Measurements from ENCODE around the gene TEX55.
"Not testable (repeated sequence)": the region's sequence is repeated elsewhere in the genome, so short reads cannot be mapped to it uniquely, and the experiment has no call there.

TEX55 gene

GRCh38 chr3:119161240-119161639 lies 15.3 kb downstream of the TEX55 start:
- no peak for DNase-seq

GRCh38 chr3:119164745-119165144 lies 18.8 kb downstream of the TEX55 start:
- not testable (repeated sequence) for DNase-seq

GRCh38 chr3:119170821-119171220 lies 24.9 kb downstream of the TEX55 start:
- no peak for DNase-seq

- DNase-seq: no peak
Observed at GRCh38 chr3:119173325-119173724, 27.4 kb downstream of the TEX55 start, which contains the start of gene UPK1B. Gene UPK1B (plus strand): TSS chr3:119173598. CDS start chr3:119186742, 13,144 bp downstream.

GRCh38 chr3:119175872-119176756 lies 30.1 kb downstream of the TEX55 start:
- no peak for DNase-seq

DNA sequence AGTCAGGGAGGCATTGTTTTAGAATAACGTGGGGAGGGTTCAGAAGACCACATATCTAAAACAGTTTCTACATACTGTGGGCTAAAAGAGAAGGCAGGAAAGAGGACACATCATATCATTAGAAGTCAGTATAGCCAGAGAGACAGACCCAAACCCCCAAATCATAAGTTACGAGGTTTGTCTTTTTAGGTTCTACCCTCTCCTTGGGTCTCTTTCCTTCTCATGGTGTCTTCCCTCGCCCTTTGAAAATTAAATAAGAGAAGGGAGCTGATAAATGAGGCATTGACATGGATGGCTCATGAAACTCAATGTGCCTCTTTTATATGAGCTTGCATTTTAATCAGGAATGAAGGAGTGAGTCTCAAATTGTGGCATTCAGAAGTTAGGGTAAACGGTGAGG lies 30.8 kb downstream of the TEX55 start:
- no peak for DNase-seq

GRCh38 chr3:119177321-119177720 lies 31.4 kb downstream of the TEX55 start:
- no peak for DNase-seq

DNA sequence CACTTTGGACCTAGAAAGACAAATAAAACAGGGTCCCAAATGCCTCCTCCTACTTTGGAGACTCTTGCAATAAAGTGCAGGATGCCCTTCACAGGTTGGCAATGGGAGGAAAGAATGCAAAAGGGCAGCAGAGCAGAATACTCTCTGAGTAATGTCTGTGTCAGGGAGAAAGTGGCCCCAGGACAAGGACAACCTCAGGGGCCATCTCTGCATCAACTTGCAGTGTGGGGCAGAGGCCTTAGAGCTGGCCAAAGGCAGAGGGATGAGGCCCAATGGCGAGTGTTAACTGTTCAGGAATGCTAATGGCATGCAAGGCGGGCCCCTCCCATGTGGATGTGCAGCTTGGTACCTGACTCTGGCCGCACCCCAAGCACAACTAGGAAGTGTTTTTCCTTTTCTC lies 35.8 kb downstream of the TEX55 start:
- DNase-seq: no peak

DNA sequence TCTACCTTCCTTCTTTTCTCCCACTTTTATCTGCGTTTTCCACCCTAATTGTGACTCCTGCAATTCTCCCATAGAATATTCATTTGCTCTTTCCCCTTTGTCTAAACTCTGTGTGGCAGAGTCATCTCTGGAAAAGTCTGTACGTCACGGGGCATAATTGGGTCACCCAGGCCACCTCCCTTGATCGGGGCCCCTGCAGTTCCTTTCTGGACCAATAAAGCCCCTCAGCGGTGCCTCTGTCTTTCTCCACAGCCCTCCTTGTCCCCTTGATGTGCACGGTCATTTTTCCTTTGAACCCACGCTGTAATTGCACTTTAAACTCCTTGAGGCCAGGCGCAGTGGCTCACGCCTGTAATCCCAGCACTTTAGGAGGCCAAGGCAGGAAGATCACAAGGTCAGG lies 38.1 kb downstream of the TEX55 start:
- no peak for DNase-seq

DNA sequence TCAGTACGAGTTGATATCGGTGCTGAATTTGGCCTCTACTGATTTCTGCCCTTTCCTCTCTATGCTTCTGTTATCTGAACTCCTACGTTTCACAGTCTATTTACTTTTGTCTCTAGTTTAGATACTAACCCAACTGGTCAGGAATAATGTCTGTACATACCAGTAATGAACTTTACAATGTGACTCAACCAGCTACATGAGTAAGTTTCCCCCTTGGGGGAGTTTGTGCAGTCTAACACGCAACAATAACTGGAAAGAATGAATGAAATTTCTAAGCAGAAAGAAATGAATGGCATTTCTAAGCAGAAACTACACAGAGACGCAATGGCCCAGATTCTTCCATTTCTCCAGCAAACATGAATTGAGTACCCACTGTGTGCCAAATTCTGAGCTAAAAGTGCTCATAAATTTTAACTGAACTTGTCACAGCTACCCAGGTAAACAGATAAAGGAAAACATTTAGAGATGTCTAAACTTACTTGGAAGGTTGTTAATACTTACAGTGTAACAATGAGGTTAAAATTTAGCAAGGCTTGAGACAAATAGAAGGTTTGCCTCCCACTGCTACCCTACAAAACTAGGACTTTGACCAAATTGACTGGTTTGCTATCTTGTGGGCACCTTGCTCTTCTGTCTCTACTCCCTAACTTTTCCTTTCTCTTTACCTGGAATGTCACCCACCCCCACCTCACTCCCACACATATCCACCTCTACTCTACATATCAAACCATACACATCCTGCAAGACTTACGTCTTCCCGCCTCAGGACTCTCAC lies 39.0 kb downstream of the TEX55 start:
- no peak for DNase-seq

- DNase-seq: no peak
Observed at GRCh38 chr3:119187266-119187665, 41.3 kb downstream of the TEX55 start.

- no peak for DNase-seq
Observed at GRCh38 chr3:119191800-119192199, 45.8 kb downstream of the TEX55 start.

- DNase-seq: no peak
Observed at GRCh38 chr3:119194237-119195150, 48.5 kb downstream of the TEX55 start.

GRCh38 chr3:119195151-119195476 lies 49.1 kb downstream of the TEX55 start:
- DNase-seq: no peak

- DNase-seq: no peak
Observed at GRCh38 chr3:119195911-119196310, 49.9 kb downstream of the TEX55 start.
